H9 (cell line): ENCODE data around the gene COL8A1. TPM values are rescaled to one million over a fixed set of nuclear protein-coding genes. Genes with fewer than 3 reads are reported as not detected.

Source experiments
- DNase-seq: peaks from one replicate; pipeline ENCODE4 v3.0.0-alpha.2; 2017
- H2AFZ ChIP-seq: one replicate; pipeline ENCODE4 v1.6.1; 2013; ENCODE audit warnings: mild to moderate bottlenecking, low read length, control low read depth, moderate library complexity
- H2AK5ac ChIP-seq: 2 replicates; pipeline ENCODE4 v1.6.1; 2013; ENCODE audit warnings: low read length, control low read depth, mixed read lengths; ENCODE audit not compliant: insufficient read length
- H2BK120ac ChIP-seq: one replicate; pipeline ENCODE4 v1.6.1; 2013; ENCODE audit warnings: low read depth, mild to moderate bottlenecking, low read length, control low read depth, inconsistent platforms; ENCODE audit not compliant: poor library complexity, severe bottlenecking
- H2BK12ac ChIP-seq: 2 replicates; pipeline ENCODE4 v1.6.1; 2013; ENCODE audit warnings: low read length, control low read depth, mixed read lengths, low read depth; ENCODE audit not compliant: insufficient read length
- H2BK15ac ChIP-seq: 2 replicates; pipeline ENCODE4 v1.6.1; 2013; ENCODE audit warnings: low read depth, low read length, control low read depth
- H2BK20ac ChIP-seq: one replicate; pipeline ENCODE4 v1.6.1; 2013; ENCODE audit warnings: low read depth, mild to moderate bottlenecking, low read length, control low read depth, inconsistent platforms; ENCODE audit not compliant: poor library complexity, severe bottlenecking
- H2BK5ac ChIP-seq: 2 replicates; pipeline ENCODE4 v1.6.1; 2013; ENCODE audit warnings: low read length, control low read depth, mixed read lengths; ENCODE audit not compliant: insufficient read length
- H3K14ac ChIP-seq: 2 replicates; pipeline ENCODE4 v1.6.1; 2013; ENCODE audit warnings: low read length, control low read depth; ENCODE audit not compliant: insufficient read depth
- H3K18ac ChIP-seq: 2 replicates; pipeline ENCODE4 v1.6.1; 2013; ENCODE audit warnings: low read depth, mild to moderate bottlenecking, mixed read lengths, low read length, control low read depth; ENCODE audit not compliant: insufficient read length
- H3K23ac ChIP-seq: 2 replicates; pipeline ENCODE4 v1.6.1; 2013; ENCODE audit warnings: low read length, control low read depth, mixed read lengths, low read depth; ENCODE audit not compliant: insufficient read length
- H3K23me2 ChIP-seq: 2 replicates; pipeline ENCODE4 v1.6.1; 2013; ENCODE audit warnings: low read depth, mild to moderate bottlenecking, mixed read lengths, low read length, control low read depth; ENCODE audit not compliant: insufficient read length, poor library complexity, severe bottlenecking
- H3K27ac ChIP-seq: 2 replicates; pipeline ENCODE4 v1.5.1; 2013; ENCODE audit warnings: low read length, control low read depth, mixed read lengths, low read depth; ENCODE audit not compliant: insufficient read length
- H3K27me3 ChIP-seq: 2 replicates; pipeline ENCODE4 v1.6.1; 2013; ENCODE audit warnings: low read length, control low read depth, inconsistent platforms; ENCODE audit not compliant: insufficient read depth
- H3K4ac ChIP-seq: 2 replicates; pipeline ENCODE4 v1.6.1; 2013; ENCODE audit warnings: low read depth, mild to moderate bottlenecking, control low read depth, inconsistent platforms, low read length, moderate library complexity
- H3K4me1 ChIP-seq: 2 replicates; pipeline ENCODE4 v1.6.1; 2013; ENCODE audit warnings: low read length, control low read depth, inconsistent platforms; ENCODE audit not compliant: insufficient read depth
- H3K4me2 ChIP-seq: 2 replicates; pipeline ENCODE4 v1.6.1; 2013; ENCODE audit warnings: low read length, control low read depth, mixed read lengths; ENCODE audit not compliant: insufficient read length, insufficient read depth
- H3K56ac ChIP-seq: 2 replicates; pipeline ENCODE4 v1.6.1; 2013; ENCODE audit warnings: low read depth, mild to moderate bottlenecking, mixed read lengths, low read length, control low read depth; ENCODE audit not compliant: insufficient read length
- H3K79me1 ChIP-seq: 2 replicates; pipeline ENCODE4 v1.6.1; 2013; ENCODE audit warnings: low read depth, mild to moderate bottlenecking, moderate library complexity, low read length, control low read depth, inconsistent platforms; ENCODE audit not compliant: insufficient read depth, poor library complexity, severe bottlenecking
- H3K79me2 ChIP-seq: 2 replicates; pipeline ENCODE4 v1.6.1; 2013; ENCODE audit warnings: low read length, control low read depth, inconsistent platforms; ENCODE audit not compliant: insufficient read depth
- H3K9ac ChIP-seq: 2 replicates; pipeline ENCODE4 v1.6.1; 2013; ENCODE audit warnings: low read length, control low read depth, mixed read lengths; ENCODE audit not compliant: insufficient read length; ENCODE audit errors: extremely low read depth
- H3K9me3 ChIP-seq: one replicate; pipeline ENCODE4 v1.6.1; 2013; ENCODE audit warnings: low read depth, low read length, inconsistent platforms; ENCODE audit not compliant: control insufficient read depth
- H3T11ph ChIP-seq: one replicate; pipeline ENCODE4 v1.6.1; 2013; ENCODE audit warnings: mild to moderate bottlenecking, low read length, control low read depth, inconsistent platforms
- H4K20me1 ChIP-seq: one replicate; pipeline ENCODE4 v1.6.1; 2013; ENCODE audit not compliant: control insufficient read depth, insufficient read length, insufficient read depth
- H4K5ac ChIP-seq: 2 replicates; pipeline ENCODE4 v1.6.1; 2013; ENCODE audit warnings: low read depth, mild to moderate bottlenecking, mixed read lengths, low read length, control low read depth; ENCODE audit not compliant: insufficient read length
- H4K8ac ChIP-seq: replicated peaks from 2 replicates; pipeline ENCODE4 v1.6.1; 2013; ENCODE audit warnings: low read length, control low read depth, mixed read lengths, low read depth; ENCODE audit not compliant: insufficient read length
- H4K91ac ChIP-seq: 2 replicates; pipeline ENCODE4 v1.6.1; 2013; ENCODE audit warnings: low read depth, mild to moderate bottlenecking, moderate library complexity, mixed read lengths, low read length, control low read depth; ENCODE audit not compliant: insufficient read length
- H3K27ac Mint-ChIP-seq, 3 experiments: 2 replicates in 2 of 3; 3 replicates in 1 of 3; pipeline ENCODE4 v1.8.0; 2020 to 2021; ENCODE audit warnings: mixed read lengths in 3 of 3, mild to moderate bottlenecking in 1 of 3, moderate library complexity in 1 of 3
- H3K27me3 Mint-ChIP-seq: 2 replicates; pipeline ENCODE4 v1.8.0; 2021; ENCODE audit warnings: low read depth, mild to moderate bottlenecking, moderate library complexity, mixed read lengths
- H3K36me3 Mint-ChIP-seq, 3 experiments: 2 replicates in 2 of 3; 3 replicates in 1 of 3; pipeline ENCODE4 v1.8.0; 2020 to 2021; ENCODE audit warnings: low read depth in 3 of 3, mixed read lengths in 3 of 3; ENCODE audit not compliant: insufficient read depth in 1 of 3
- H3K4me1 Mint-ChIP-seq, 2 experiments: 2 replicates each; pipeline ENCODE4 v1.8.0; 2020; ENCODE audit warnings: mixed read lengths in 2 of 2
- H3K4me3 Mint-ChIP-seq, 2 experiments: 2 replicates in 1 of 2; 3 replicates in 1 of 2; pipeline ENCODE4 v1.8.0; 2020 to 2021; ENCODE audit warnings: mild to moderate bottlenecking in 2 of 2, mixed read lengths in 2 of 2, moderate library complexity in 1 of 2
- H3K9me3 Mint-ChIP-seq, 2 experiments: 2 replicates in 1 of 2; 3 replicates in 1 of 2; pipeline ENCODE4 v1.8.0; 2020; ENCODE audit warnings: mild to moderate bottlenecking in 2 of 2, mixed read lengths in 2 of 2, moderate library complexity in 1 of 2
- CTCF ChIP-seq: fragments of 200-600 bp; sonication (generic); conservative IDR thresholded peaks from 3 replicates; pipeline ENCODE4 v1.8.0; 2021; ENCODE audit warnings: antibody characterized with exemption, mild to moderate bottlenecking
- WGBS: extraction: QIAGEN DNeasy Blood & Tissue Kit; methylation state at CpG from one replicate; pipeline ENCODE4 v1.1.7; 2013; ENCODE audit warnings: missing lambda C conversion rate, low lambda C conversion rate, mixed read lengths; ENCODE audit not compliant: insufficient read length; ENCODE audit errors: extremely low coverage; 5-methylcytosine and 5-hydroxymethylcytosine counted together
- total RNA-seq: library from RNA; stranded (reverse); gene quantifications from 2 replicates; pipeline ENCODE4 v1.2.1, GENCODE V29; 2021

The COL8A1 gene
- total RNA-seq, 1 experiment from 2014 or later = 0.17 TPM

- WGBS = no CpG with 5 or more reads among the region's 1 CpG
- no peaks in the 10 kb centered on the region for H3K23me2 ChIP-seq
- no peaks in the 10 kb centered on the region for H3K27me3 ChIP-seq
- H3T11ph ChIP-seq = no peak overlapping the region
- Mint-ChIP-seq H3K27ac (no peak overlapping the region), H3K27me3 (no peaks in the 10 kb centered on the region), H3K36me3 (no peaks in the 10 kb centered on the region), H3K4me3 (no peak overlapping the region), H3K4me1 (peaks cover 10 to 12% of the 10 kb centered on the region in 2 experiments), H3K9me3 (no peaks in the 10 kb centered on the region)
- no peak overlapping the region for H2BK12ac ChIP-seq
- H3K9ac ChIP-seq = no peak overlapping the region
- H4K91ac ChIP-seq = no peak overlapping the region
- TF ChIP-seq CTCF = no peak
- no peaks in the 10 kb centered on the region for H3K4me1 ChIP-seq
- H3K4ac ChIP-seq = no peak overlapping the region
- H2AFZ ChIP-seq = no peak overlapping the region
- H3K14ac ChIP-seq = no peak overlapping the region
- H4K20me1 ChIP-seq = no peaks in the 10 kb centered on the region
- H2AK5ac ChIP-seq = no peak overlapping the region
- no peak overlapping the region for H2BK20ac ChIP-seq
- no peak overlapping the region for H4K5ac ChIP-seq
- H3K27ac ChIP-seq = no peak overlapping the region
- H3K79me2 ChIP-seq = no peaks in the 10 kb centered on the region
- no peak overlapping the region for H3K23ac ChIP-seq
- H3K18ac ChIP-seq = no peak overlapping the region
- H3K4me2 ChIP-seq = no peak overlapping the region
- no peak overlapping the region for H2BK120ac ChIP-seq
- H2BK15ac ChIP-seq = no peak overlapping the region
- H3K79me1 ChIP-seq = no peaks in the 10 kb centered on the region
- no peak overlapping the region for H4K8ac ChIP-seq
- H2BK5ac ChIP-seq = no peak overlapping the region
- H3K9me3 ChIP-seq = no peaks in the 10 kb centered on the region
- no peak overlapping the region for H3K56ac ChIP-seq
- no peak for DNase-seq
Observed at GRCh38 chr3:99768126-99768525, 129.7 kb downstream of the COL8A1 start.
